Thyroid gland (tissue), 4 donors: Measurements from ENCODE around the gene HENMT1.

ENCODE experiments used
- POLR2A ChIP-seq, 2 donors: fragments of 450-650 bp; IDR thresholded peaks; one replicate each; pipeline ENCODE4 v1.6.1; 2017; ENCODE audit warnings: antibody characterized with exemption in 2 of 2, mild to moderate bottlenecking in 2 of 2, moderate library complexity in 1 of 2
- TF ChIP-seq, protein P1 (sequence below), 6 experiments: fragments of 200-600 bp in 3 of 6; fragments of 450-650 bp in 3 of 6; sonication (generic) in 3 of 6; IDR thresholded peaks; one replicate each; pipeline ENCODE4 v1.5.1; 2016 to 2019; ENCODE audit warnings: antibody characterized with exemption in 6 of 6, mild to moderate bottlenecking in 2 of 6, inconsistent platforms in 1 of 6, moderate library complexity in 1 of 6

DNA sequence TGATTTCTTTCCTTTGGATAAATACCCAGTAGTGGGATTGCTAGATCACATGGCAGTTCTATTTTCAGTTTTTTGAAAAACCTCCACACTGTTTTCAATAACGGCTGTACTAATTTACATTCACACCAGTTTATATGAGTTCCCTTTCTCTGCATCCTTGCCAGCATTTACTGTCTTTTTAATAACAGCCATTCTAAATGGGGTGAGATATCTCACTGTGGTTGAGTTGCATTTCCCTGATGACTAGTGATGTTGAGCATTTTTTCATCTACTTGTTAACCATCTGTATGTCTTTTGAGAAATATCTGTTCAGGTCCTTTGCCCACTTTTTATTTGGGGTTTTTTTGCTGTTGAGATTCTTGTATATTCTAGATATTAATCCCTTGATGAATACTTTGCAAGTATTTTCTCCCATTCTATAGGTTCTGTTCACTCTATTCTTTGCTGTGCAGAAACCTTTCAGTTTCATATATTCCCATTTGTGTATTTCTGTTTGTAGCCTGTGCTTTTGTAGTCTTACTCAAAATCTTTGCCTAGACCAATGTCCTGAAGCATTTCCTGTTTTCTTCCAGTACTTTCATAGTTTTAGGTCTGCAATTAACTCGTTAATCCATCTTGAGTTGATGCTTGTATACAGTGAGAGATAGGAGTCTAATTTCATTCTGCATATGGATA is 7.3 kb downstream of the HENMT1 start:
- TF ChIP-seq, protein P1, sequence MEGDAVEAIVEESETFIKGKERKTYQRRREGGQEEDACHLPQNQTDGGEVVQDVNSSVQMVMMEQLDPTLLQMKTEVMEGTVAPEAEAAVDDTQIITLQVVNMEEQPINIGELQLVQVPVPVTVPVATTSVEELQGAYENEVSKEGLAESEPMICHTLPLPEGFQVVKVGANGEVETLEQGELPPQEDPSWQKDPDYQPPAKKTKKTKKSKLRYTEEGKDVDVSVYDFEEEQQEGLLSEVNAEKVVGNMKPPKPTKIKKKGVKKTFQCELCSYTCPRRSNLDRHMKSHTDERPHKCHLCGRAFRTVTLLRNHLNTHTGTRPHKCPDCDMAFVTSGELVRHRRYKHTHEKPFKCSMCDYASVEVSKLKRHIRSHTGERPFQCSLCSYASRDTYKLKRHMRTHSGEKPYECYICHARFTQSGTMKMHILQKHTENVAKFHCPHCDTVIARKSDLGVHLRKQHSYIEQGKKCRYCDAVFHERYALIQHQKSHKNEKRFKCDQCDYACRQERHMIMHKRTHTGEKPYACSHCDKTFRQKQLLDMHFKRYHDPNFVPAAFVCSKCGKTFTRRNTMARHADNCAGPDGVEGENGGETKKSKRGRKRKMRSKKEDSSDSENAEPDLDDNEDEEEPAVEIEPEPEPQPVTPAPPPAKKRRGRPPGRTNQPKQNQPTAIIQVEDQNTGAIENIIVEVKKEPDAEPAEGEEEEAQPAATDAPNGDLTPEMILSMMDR (IDR thresholded peaks at IDR 0.05) = no peak
- TF ChIP-seq POLR2A (IDR thresholded peaks at IDR 0.05) = no peak
